ENCODE measurements around the gene WWOX. TPM values are rescaled to one million over a fixed set of nuclear protein-coding genes. Genes with fewer than 3 reads are reported as not detected.

Gene WWOX
- total RNA-seq, 4 donors from 2014 or later = 21.4 to 55.6 (median 33.2) TPM

DNA sequence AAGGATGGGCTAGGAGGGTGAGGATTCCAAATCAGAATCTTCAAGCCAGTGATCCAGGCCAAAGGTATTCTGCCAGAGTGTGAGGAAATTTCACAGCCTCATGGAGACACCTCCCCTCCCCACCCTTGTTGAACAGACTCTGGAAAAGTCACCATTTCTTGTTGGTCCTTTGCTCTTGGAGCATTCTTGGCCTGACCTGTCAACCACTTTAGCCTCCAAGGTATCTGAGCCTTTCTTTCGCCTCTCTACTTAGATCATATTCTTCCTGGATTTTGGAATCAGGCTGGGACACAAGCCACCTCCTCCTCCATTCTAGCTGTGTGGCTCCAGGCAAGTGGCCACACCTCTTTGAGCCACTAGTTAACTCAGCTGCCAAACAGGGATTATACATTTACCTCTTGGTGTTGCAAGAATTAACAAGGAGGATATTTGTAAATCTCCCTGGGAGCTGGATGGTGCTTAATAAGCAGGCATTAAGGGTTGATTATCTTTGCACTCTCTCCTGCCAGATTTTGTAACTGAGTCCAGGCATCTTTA is 193.5 kb downstream of the WWOX start:
- DNase-seq (ENCODE audit: low spot score) (no peak), ATAC-seq (ENCODE audit: low FRiP score) (peak; percentile 69)
- TF ChIP-seq, protein P1, sequence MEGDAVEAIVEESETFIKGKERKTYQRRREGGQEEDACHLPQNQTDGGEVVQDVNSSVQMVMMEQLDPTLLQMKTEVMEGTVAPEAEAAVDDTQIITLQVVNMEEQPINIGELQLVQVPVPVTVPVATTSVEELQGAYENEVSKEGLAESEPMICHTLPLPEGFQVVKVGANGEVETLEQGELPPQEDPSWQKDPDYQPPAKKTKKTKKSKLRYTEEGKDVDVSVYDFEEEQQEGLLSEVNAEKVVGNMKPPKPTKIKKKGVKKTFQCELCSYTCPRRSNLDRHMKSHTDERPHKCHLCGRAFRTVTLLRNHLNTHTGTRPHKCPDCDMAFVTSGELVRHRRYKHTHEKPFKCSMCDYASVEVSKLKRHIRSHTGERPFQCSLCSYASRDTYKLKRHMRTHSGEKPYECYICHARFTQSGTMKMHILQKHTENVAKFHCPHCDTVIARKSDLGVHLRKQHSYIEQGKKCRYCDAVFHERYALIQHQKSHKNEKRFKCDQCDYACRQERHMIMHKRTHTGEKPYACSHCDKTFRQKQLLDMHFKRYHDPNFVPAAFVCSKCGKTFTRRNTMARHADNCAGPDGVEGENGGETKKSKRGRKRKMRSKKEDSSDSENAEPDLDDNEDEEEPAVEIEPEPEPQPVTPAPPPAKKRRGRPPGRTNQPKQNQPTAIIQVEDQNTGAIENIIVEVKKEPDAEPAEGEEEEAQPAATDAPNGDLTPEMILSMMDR (IDR thresholded peaks at IDR 0.05) = no peak

DNA sequence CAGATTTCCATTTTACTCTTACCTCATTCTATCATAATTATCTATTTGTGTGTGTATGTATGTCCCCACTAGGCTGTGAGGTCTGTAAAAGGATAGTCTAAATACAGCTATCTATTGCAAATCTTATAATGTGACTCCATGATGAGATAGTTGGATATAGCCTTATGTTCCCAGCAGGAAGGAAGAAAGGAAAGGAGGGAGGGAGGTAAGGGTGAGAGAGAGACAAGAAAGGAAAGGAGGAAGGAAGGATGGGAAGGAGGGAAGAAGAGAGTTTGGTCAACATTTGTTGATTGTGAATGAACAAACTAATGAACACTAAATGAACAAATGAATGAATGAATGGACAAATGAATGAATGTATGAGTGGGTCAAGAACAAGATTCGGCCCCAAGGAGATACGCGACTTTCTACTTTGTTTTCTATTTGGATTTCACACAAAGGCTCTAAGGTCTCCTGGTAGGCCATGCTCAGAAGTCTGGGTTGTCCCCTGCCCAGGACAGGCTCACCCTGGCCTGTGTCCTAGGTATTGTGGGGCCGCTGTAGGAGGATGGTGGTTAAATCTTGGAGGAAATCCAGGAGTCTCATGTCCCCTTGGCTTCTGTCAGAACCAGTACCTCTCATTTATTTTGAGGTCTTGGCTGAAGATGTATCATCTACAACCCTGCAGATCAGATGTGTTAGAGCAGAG is 195.2 kb downstream of the WWOX start:
- TF ChIP-seq, protein P1 (IDR thresholded peaks at IDR 0.05) = no peak
- ATAC-seq (ENCODE audit: low FRiP score) (no peak), DNase-seq (ENCODE audit: low spot score) (no peak)

DNA sequence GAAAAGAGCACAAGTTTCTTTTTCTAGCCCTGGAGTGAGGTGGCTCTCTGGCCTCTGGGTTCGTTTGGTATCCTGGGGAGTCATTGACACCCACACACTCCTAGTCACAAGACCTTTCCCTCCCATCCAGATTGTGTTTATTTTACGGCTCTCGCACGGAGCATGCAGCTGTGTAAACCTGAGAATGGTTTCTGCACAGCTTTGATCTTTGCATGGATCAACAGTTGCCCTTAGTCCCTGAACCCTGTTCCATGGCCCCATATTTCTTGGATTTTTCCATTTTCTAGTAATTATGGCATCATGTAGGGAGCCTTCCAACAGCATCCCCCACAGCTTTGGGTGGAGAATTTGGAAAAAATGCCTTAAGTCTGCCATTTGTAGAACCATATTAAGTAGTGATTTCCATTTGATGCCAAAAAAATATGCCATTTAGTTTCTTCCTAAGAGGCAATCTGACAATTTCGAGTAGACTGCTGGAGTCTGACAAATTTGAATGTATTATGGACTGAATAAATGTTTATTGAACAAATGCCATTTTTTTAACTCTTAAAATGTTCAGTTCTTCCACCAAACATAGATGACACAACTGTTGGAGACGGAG is 197.7 kb downstream of the WWOX start:
- no peak for DNase-seq (ENCODE audit: low spot score)
- TF ChIP-seq, protein P1 (IDR thresholded peaks at IDR 0.05) = no peak
- no peak for ATAC-seq (ENCODE audit: low FRiP score)

DNA sequence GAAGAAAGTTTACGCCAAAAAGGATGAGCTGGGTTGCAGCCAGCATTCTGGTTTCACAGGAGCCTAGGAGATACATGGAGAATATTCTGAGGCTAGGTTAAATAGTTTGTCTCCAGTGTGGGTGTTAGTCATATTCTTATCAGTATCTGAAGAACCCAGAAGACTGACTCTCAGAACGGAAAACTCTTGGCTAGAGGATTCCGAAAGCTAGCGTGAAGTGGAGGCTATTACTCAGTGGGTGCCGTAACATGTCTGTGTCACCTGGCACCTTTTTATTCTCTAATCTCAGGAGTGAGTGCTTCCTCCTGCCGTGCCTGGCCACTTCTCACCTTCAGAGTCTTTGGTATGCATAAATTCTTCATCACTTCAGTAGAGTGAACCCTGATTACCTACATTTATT is 199.5 kb downstream of the WWOX start:
- ATAC-seq (ENCODE audit: low FRiP score) = peak; percentile 92
- TF ChIP-seq, protein P1 (IDR thresholded peaks at IDR 0.05) = no peak
- no peak for DNase-seq (ENCODE audit: low spot score)

DNA sequence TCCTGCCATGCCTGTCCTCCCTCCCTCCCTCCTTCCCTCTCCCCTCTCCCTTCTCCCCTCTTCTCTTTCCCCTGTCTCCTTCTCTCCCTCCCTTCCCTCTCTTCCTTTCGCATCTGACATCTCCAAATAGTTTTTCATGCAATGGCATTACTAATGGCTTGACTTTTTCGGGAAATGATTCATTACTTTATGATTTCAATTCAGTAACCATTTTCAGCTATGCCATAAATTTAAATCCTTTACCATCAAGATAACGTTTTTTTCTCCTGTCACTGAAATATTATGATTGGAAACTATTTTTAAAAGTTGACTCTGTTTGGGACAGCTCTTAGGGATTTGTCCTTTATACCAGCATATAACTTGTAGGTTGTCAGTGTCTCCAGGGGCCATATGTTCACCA is 201.0 kb downstream of the WWOX start:
- DNase-seq (ENCODE audit: low spot score) (no peak), ATAC-seq (ENCODE audit: low FRiP score) (no peak)
- TF ChIP-seq, protein P1 (IDR thresholded peaks at IDR 0.05) = no peak

DNA sequence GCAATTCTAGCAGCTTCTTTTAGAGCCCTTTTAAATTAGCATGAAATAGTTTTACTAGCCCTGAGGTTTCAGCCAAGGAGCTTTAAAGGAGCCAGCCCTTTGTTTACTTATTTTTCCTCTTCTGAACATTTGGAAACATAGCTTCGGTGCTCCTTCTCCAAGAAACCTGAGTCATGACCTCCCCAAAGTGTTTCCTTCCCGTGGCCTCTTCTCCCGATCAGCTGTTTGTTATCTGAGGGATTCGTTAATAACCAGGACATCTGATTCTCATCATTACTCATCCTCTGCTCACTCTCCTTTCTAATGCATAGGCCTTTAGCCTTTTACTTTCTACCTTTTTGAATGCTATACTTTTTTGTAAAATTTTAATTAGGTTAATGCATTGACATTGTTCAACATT is 204.5 kb downstream of the WWOX start:
- DNase-seq (ENCODE audit: low spot score) (no peak), ATAC-seq (ENCODE audit: low FRiP score) (no peak)
- TF ChIP-seq, protein P1 (IDR thresholded peaks at IDR 0.05) = no peak

DNA sequence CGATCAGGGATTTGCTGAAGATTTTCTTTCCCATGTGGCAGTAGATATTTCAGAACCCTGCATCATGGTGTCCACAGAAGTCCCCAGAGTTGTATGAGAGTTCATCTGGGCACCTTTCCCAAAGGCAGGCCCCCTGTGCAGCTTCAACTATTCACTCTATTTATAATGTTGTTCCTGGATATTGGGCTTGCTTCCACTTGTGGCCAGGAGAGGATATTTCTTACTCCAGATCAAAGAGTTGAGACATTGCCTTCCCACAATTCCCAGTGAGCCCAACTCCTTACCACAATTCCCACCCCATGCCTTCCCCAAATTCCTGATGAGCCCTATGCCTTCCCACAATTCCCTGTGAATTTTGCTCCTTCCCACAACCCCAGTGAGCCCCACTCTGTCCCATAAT is 206.9 kb downstream of the WWOX start:
- ATAC-seq (ENCODE audit: low FRiP score) (no peak), DNase-seq (ENCODE audit: low spot score) (no peak)
- TF ChIP-seq, protein P1 (IDR thresholded peaks at IDR 0.05) = no peak
